ENCODE data around the gene FMN1. TPM values are rescaled to one million over a fixed set of nuclear protein-coding genes. Genes with fewer than 3 reads are reported as not detected.

FMN1 gene
- total and polyA plus RNA-seq, 2 of the 13 experiments (the other 11 are each of a cell fraction or from before 2014, with no cell fraction given) = 0.20 to 0.60 TPM

DNA sequence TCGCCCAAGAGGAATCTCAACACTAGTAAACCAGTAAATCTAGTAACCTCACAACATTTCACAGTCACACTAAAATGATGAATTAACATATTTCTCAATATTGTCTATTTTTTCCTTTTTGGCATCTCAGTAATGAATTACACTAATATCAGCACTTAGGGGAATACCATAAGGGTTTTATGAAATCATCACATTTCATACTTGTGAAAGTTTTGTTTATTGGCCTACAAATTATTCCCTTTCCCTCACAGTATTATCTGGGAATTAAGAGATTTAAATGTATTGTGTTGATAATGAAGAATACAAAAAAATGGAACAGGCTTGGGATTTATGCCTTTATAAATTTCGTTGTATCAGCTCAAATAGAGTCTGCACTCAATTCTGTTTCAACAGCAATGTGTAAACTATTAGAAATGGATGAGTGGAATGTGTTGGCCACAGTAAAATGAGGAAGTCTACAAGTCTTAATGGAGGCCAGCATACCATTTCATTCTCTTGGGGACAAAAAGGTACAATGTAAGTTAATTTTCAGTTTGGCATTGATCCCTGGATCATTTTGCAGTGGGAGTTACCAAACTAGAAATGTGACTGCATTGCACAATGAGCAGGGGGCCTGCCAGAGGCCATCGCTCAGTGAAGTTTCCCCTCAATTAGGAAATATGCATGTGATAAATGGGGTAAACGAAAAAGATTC is 195.4 kb downstream of the FMN1 start:
- no peak overlapping the region for H3K27ac ChIP-seq (ENCODE audit: extremely low read length, insufficient read depth, low read length)
- H3K9me3 ChIP-seq (ENCODE audit: low read length) = no peaks in the 10 kb centered on the region
- H3K9ac ChIP-seq (ENCODE audit: insufficient read depth, low read depth, low read length) = no peak overlapping the region
- H3K36me3 ChIP-seq (replicated peaks in 1 of 2; ENCODE audit: control insufficient read depth in 1 of 2, insufficient read depth in 2 of 2, low read length in 2 of 2) = no peaks in the 10 kb centered on the region
- ChIA-PET CTCF (ENCODE audit: low intra/inter-chr PET ratio, low total read pairs) (no interaction called here), POLR2A (no interaction called here)
- WGBS (ENCODE audit: low lambda C conversion rate) = 30% methylated on average over 4 of the region's 4 CpGs
- no peaks in the 10 kb centered on the region for H3K79me2 ChIP-seq (ENCODE audit: insufficient read depth, low read length)
- H3K4me3 ChIP-seq (replicated peaks in 1 of 3; ENCODE audit: insufficient read depth in 1 of 3, low read depth in 2 of 3, low read length in 3 of 3) = no peak overlapping the region
- DNase-seq (ENCODE audit: low spot score) = no peak
- H3K4me2 ChIP-seq (ENCODE audit: low read depth, low read length) = no peak overlapping the region
- BruUV-seq (replicated peaks) = no TSS peak
- FAIRE-seq = no peak
- no peaks in the 10 kb centered on the region; a peak in 1 of 5 replicates for H3K27me3 ChIP-seq (ENCODE audit: control insufficient read depth in 1 of 2, insufficient read depth in 2 of 2, low read length in 2 of 2)
- H2AFZ ChIP-seq (ENCODE audit: low read length) = no peak overlapping the region
- no peak for ATAC-seq
- H4K20me1 ChIP-seq (ENCODE audit: insufficient read depth, low read length) = 0 out of 2 replicates have a peak, but pooled peaks cover 2% of the 10 kb centered on the region
- no peaks in the 10 kb centered on the region for H3K4me1 ChIP-seq (ENCODE audit: insufficient read depth, low read length)
- intact Hi-C loops (cut with micrococcal nuclease; ENCODE audit: unreplicated experiment) = loop anchor here (10.0 kb wide), 1 partner anchor 154 kb away; no protein-coding TSS in a partner anchor
- 0 out of 4 replicates have a peak, but pooled peaks of 1 of the 2 experiments have one; percentile 2 for TF ChIP-seq MAFK (conservative IDR thresholded peaks at IDR 0.05 in 1 of 2, IDR thresholded peaks at IDR 0.05 in 1 of 2; ENCODE audit: low read length in 2 of 2)
- 0 out of 2 replicates have a peak, but pooled peaks have one; percentile 28 for TF ChIP-seq MAFF (IDR thresholded peaks at IDR 0.05; ENCODE audit: low read depth, low read length)
- TF ChIP-seq EEA1 (CRISPR knock-in tag; IDR thresholded peaks at IDR 0.05; ENCODE audit: borderline replicate concordance) = no peak
- in situ Hi-C loops (cut with HindIII; ENCODE audit: extremely low pct_ligation_motif_present, low pct_unique_long_range_greater_than_20kb) = no loop called here

DNA sequence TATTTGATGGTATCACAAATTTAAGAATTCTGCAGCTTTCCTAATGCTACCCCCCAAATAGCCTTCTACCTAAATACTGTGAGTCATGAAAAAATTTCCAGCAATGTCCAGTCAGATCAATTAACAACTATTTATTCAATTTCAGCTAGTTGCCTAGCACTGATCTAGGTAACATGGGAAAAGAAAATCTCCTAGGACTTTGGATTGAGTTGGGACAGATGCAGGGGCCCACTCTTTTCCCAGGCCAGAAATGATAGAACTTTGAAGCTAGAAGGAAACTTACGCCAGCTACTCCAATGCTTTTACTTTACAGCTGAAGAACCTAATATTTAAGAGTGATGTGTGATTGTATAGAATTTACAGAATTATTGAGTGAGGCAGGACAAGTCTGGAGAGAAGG is 196.3 kb downstream of the FMN1 start:
- Histone ChIP-seq H3K9me3 (ENCODE audit: low read length) (no peaks in the 10 kb centered on the region), H3K4me2 (ENCODE audit: low read depth, low read length) (no peak overlapping the region), H3K27me3 (ENCODE audit: control insufficient read depth in 1 of 2, insufficient read depth in 2 of 2, low read length in 2 of 2) (no peaks in the 10 kb centered on the region; a peak in 1 of 5 replicates), H3K79me2 (ENCODE audit: insufficient read depth, low read length) (no peaks in the 10 kb centered on the region), H3K36me3 (replicated peaks in 1 of 2; ENCODE audit: control insufficient read depth in 1 of 2, insufficient read depth in 2 of 2, low read length in 2 of 2) (no peaks in the 10 kb centered on the region), H3K4me3 (replicated peaks in 1 of 3; ENCODE audit: insufficient read depth in 1 of 3, low read depth in 2 of 3, low read length in 3 of 3) (no peak overlapping the region), H4K20me1 (ENCODE audit: insufficient read depth, low read length) (0 out of 2 replicates have a peak, but pooled peaks cover 2% of the 10 kb centered on the region), H3K27ac (ENCODE audit: extremely low read length, insufficient read depth, low read length) (no peak overlapping the region), H3K9ac (ENCODE audit: insufficient read depth, low read depth, low read length) (no peak overlapping the region), H2AFZ (ENCODE audit: low read length) (no peak overlapping the region), H3K4me1 (ENCODE audit: insufficient read depth, low read length) (no peaks in the 10 kb centered on the region)
- intact Hi-C loops (cut with micrococcal nuclease; ENCODE audit: unreplicated experiment) = loop anchor here (10.0 kb wide), 1 partner anchor 153 kb away; no protein-coding TSS in a partner anchor
- DNase-seq (ENCODE audit: low spot score) = no peak
- ChIA-PET CTCF (ENCODE audit: low intra/inter-chr PET ratio, low total read pairs) (no interaction called here), POLR2A (no interaction called here)
- in situ Hi-C loops (cut with HindIII; ENCODE audit: extremely low pct_ligation_motif_present, low pct_unique_long_range_greater_than_20kb) = no loop called here
- no TSS peak for BruUV-seq (replicated peaks)
- ATAC-seq = no peak
- FAIRE-seq = no peak
- WGBS (ENCODE audit: low lambda C conversion rate) = 47% methylated on average over 1 of the region's 1 CpG
- TF ChIP-seq ZNF460 (CRISPR knock-in tag; IDR thresholded peaks at IDR 0.05; ENCODE audit: borderline replicate concordance) = no peak
- no peak for TF ChIP-seq KAT7 (CRISPR knock-in tag; IDR thresholded peaks at IDR 0.05; ENCODE audit: borderline replicate concordance)
- no peak for TF ChIP-seq MYNN (CRISPR knock-in tag; IDR thresholded peaks at IDR 0.05; ENCODE audit: low read depth)
- no peak for TF ChIP-seq SKI (IDR thresholded peaks at IDR 0.05; ENCODE audit: partially characterized antibody)
- no peak for TF ChIP-seq MXD1 (CRISPR knock-in tag; IDR thresholded peaks at IDR 0.05)
- no peak for TF ChIP-seq FOXM1 (CRISPR knock-in tag; IDR thresholded peaks at IDR 0.05)
- no peak for TF ChIP-seq THRA (CRISPR knock-in tag; IDR thresholded peaks at IDR 0.05; ENCODE audit: borderline replicate concordance)
- TF ChIP-seq, protein P1, sequence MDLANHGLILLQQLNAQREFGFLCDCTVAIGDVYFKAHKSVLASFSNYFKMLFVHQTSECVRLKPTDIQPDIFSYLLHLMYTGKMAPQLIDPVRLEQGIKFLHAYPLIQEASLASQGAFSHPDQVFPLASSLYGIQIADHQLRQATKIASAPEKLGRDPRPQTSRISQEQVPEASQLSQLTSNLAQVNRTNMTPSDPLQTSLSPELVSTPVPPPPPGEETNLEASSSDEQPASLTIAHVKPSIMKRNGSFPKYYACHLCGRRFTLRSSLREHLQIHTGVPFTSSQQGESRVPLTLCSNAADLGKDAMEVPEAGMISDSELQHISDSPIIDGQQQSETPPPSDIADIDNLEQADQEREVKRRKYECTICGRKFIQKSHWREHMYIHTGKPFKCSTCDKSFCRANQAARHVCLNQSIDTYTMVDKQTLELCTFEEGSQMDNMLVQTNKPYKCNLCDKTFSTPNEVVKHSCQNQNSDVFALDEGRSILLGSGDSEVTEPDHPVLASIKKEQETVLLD (CRISPR knock-in tag; IDR thresholded peaks at IDR 0.05; ENCODE audit: low read depth) = no peak
- no peak for TF ChIP-seq ZBTB26 (CRISPR knock-in tag; IDR thresholded peaks at IDR 0.05; ENCODE audit: borderline replicate concordance)

All from HepG2 (cell line).